IMR-90 (cell line): ENCODE results near the gene TMEM131. TPM values are rescaled to one million over a fixed set of nuclear protein-coding genes. Genes with fewer than 3 reads are reported as not detected.

ENCODE experiments used
- ATAC-seq: fragments of 200-7000 bp; cut with Tn5 transposase; 2 replicates; pipeline ENCODE4 v1.9.1; 2020; ENCODE audit warnings: low read depth, mild to moderate bottlenecking, moderate library complexity
- BruUV-seq: library from RNA; stranded (reverse); fragments of 400-500 nt; replicated peaks from 2 replicates; lab custom pipeline; 2021; lab: Mats Ljungman, UMichigan
- CTCF ChIA-PET: fragments of 300-600 bp; formaldehyde crosslinking; extraction: SDS; loops from one replicate; lab custom pipeline; 2021; ENCODE audit warnings: antibody characterized with exemption; lab: Yijun Ruan, JAX
- POLR2A ChIA-PET: fragments of 300-600 bp; sonication (Branson Sonifier 250); formaldehyde crosslinking; loops from one replicate; lab custom pipeline; 2022; ENCODE audit warnings: antibody characterized with exemption; ENCODE audit not compliant: unreplicated experiment; lab: Charles Lee
- DNase-seq: peaks from one replicate; pipeline ENCODE4 v3.0.0; 2013
- H2AFZ ChIP-seq: replicated peaks from 2 replicates; pipeline ENCODE3; 2013; ENCODE audit warnings: low read length, mild to moderate bottlenecking; ENCODE audit not compliant: poor library complexity
- H2AK5ac ChIP-seq: 2 replicates; pipeline ENCODE4 v1.6.1; 2013; ENCODE audit warnings: low read depth, low read length, inconsistent platforms
- H2AK9ac ChIP-seq: replicated peaks from 2 replicates; pipeline ENCODE3; 2013; ENCODE audit warnings: mild to moderate bottlenecking, low read depth, low read length, moderate library complexity; ENCODE audit not compliant: poor library complexity
- H2BK120ac ChIP-seq: 2 replicates; pipeline ENCODE4 v1.6.1; 2013; ENCODE audit warnings: low read depth, low read length, inconsistent platforms
- H2BK15ac ChIP-seq: 3 replicates; pipeline ENCODE4 v1.6.1; 2013; ENCODE audit warnings: low read depth, low read length, inconsistent platforms
- H2BK20ac ChIP-seq: 2 replicates; pipeline ENCODE4 v1.6.1; 2013; ENCODE audit warnings: low read depth, mild to moderate bottlenecking, inconsistent platforms, low read length, moderate library complexity
- H2BK5ac ChIP-seq: 2 replicates; pipeline ENCODE4 v1.6.1; 2013; ENCODE audit warnings: mild to moderate bottlenecking, low read depth, low read length, inconsistent platforms; ENCODE audit not compliant: poor library complexity, severe bottlenecking
- H3K14ac ChIP-seq: replicated peaks from 2 replicates; pipeline ENCODE4 v1.6.1; 2013; ENCODE audit warnings: low read depth, low read length, inconsistent platforms
- H3K18ac ChIP-seq: 2 replicates; pipeline ENCODE4 v1.6.1; 2013; ENCODE audit warnings: low read depth, low read length, control low read depth
- H3K23ac ChIP-seq: 2 replicates; pipeline ENCODE4 v1.6.1; 2013; ENCODE audit warnings: low read depth, low read length, inconsistent platforms
- H3K27ac ChIP-seq: 2 replicates; pipeline ENCODE4 v1.5.1; 2013; ENCODE audit warnings: mild to moderate bottlenecking, control low read depth, low read length; ENCODE audit not compliant: insufficient read depth
- H3K27me3 ChIP-seq: 2 replicates; pipeline ENCODE4 v1.6.1; 2013; ENCODE audit warnings: low read length; ENCODE audit not compliant: control insufficient read depth, insufficient read depth
- H3K36me3 ChIP-seq: 2 replicates; pipeline ENCODE4 v1.6.1; 2013; ENCODE audit warnings: low read length, mixed read lengths; ENCODE audit not compliant: control insufficient read depth, insufficient read depth
- H3K4ac ChIP-seq: 2 replicates; pipeline ENCODE4 v1.6.1; 2013; ENCODE audit warnings: low read depth, low read length, inconsistent platforms
- H3K4me1 ChIP-seq: 2 replicates; pipeline ENCODE4 v1.6.1; 2013; ENCODE audit warnings: low read length, mixed read lengths; ENCODE audit not compliant: control insufficient read depth, insufficient read depth
- H3K4me2 ChIP-seq: 2 replicates; pipeline ENCODE4 v1.6.1; 2013; ENCODE audit warnings: low read depth, mild to moderate bottlenecking, control low read depth, low read length, moderate library complexity
- H3K4me3 ChIP-seq: 2 replicates; pipeline ENCODE4 v1.5.1; 2013; ENCODE audit warnings: low read depth, mild to moderate bottlenecking, control low read depth, low read length, moderate library complexity; ENCODE audit not compliant: insufficient read depth
- H3K56ac ChIP-seq: 2 replicates; pipeline ENCODE4 v1.6.1; 2013; ENCODE audit warnings: low read length, inconsistent platforms; ENCODE audit not compliant: insufficient read depth; ENCODE audit errors: extremely low read depth
- H3K79me1 ChIP-seq, 2 experiments: 2 replicates each; pipeline ENCODE4 v1.6.1; 2013; ENCODE audit warnings: low read length in 2 of 2, inconsistent platforms in 1 of 2, low read depth in 1 of 2
- H3K9ac ChIP-seq: 2 replicates; pipeline ENCODE4 v1.6.1; 2013; ENCODE audit warnings: low read depth, low read length, control low read depth
- H3K9me1 ChIP-seq: 2 replicates; pipeline ENCODE4 v1.6.1; 2013; ENCODE audit warnings: low read length, inconsistent platforms; ENCODE audit not compliant: insufficient read depth
- H3K9me3 ChIP-seq: 2 replicates; pipeline ENCODE4 v1.6.1; 2013; ENCODE audit warnings: low read length; ENCODE audit not compliant: control insufficient read depth, insufficient read depth
- H4K20me1 ChIP-seq: 2 replicates; pipeline ENCODE4 v1.6.1; 2013; ENCODE audit warnings: low read length, inconsistent platforms; ENCODE audit not compliant: insufficient read depth
- H4K5ac ChIP-seq: 2 replicates; pipeline ENCODE4 v1.6.1; 2013; ENCODE audit warnings: mild to moderate bottlenecking, low read depth, low read length, control low read depth
- H4K8ac ChIP-seq, 2 experiments: 2 replicates each; pipeline ENCODE4 v1.6.1; 2013; ENCODE audit warnings: low read depth in 2 of 2, low read length in 2 of 2, control low read depth in 1 of 2, inconsistent platforms in 1 of 2
- H4K91ac ChIP-seq: 2 replicates; pipeline ENCODE4 v1.6.1; 2013; ENCODE audit warnings: low read depth, low read length, inconsistent platforms; ENCODE audit not compliant: insufficient read depth
- CEBPB ChIP-seq: IDR thresholded peaks from 2 replicates; pipeline ENCODE4 v1.6.1; 2012; ENCODE audit warnings: low read depth, low read length, improper control_type of control experiment
- CHD1 ChIP-seq: IDR thresholded peaks from 2 replicates; pipeline ENCODE4 v1.6.1; 2012; ENCODE audit warnings: low read depth, low read length, improper control_type of control experiment
- CTCF ChIP-seq: conservative IDR thresholded peaks from 2 replicates; pipeline ENCODE4 v1.5.1; 2012; ENCODE audit warnings: mild to moderate bottlenecking, low read depth, low read length, improper control_type of control experiment
- FOS ChIP-seq: fragments of 150-350 bp; IDR thresholded peaks from 2 replicates; pipeline ENCODE4 v1.6.1; 2016; ENCODE audit warnings: low read depth, low read length
- MAFK ChIP-seq: IDR thresholded peaks from 2 replicates; pipeline ENCODE4 v1.6.1; 2012; ENCODE audit warnings: low read depth, low read length, improper control_type of control experiment
- MAZ ChIP-seq: IDR thresholded peaks from 2 replicates; pipeline ENCODE4 v1.6.1; 2012; ENCODE audit warnings: low read depth, mild to moderate bottlenecking, low read length, improper control_type of control experiment, moderate library complexity, borderline replicate concordance
- MXI1 ChIP-seq: IDR thresholded peaks from 2 replicates; pipeline ENCODE4 v1.6.1; 2012; ENCODE audit warnings: low read depth, mild to moderate bottlenecking, low read length, moderate library complexity, borderline replicate concordance
- RAD21 ChIP-seq: IDR thresholded peaks from 2 replicates; pipeline ENCODE4 v1.6.1; 2012; ENCODE audit warnings: low read length, improper control_type of control experiment
- RCOR1 ChIP-seq: IDR thresholded peaks from 2 replicates; pipeline ENCODE4 v1.6.1; 2012; ENCODE audit warnings: mild to moderate bottlenecking, low read length, improper control_type of control experiment; ENCODE audit not compliant: insufficient replicate concordance
- RFX5 ChIP-seq: IDR thresholded peaks from 2 replicates; pipeline ENCODE4 v1.8.0; 2012; ENCODE audit warnings: low read depth, mild to moderate bottlenecking, low read length, moderate library complexity
- SMC3 ChIP-seq: fragments of 150-350 bp; IDR thresholded peaks from 2 replicates; pipeline ENCODE4 v1.6.1; 2016; ENCODE audit warnings: low read depth, mild to moderate bottlenecking, antibody characterized with exemption, low read length, moderate library complexity
- WGBS, 2 experiments: methylation state at CpG; one replicate each; pipeline versions ENCODE4 v1.1.5 to v1.1.7; 2013; ENCODE audit warnings: missing lambda C conversion rate in 2 of 2; ENCODE audit not compliant: insufficient read length in 1 of 2; ENCODE audit errors: extremely low coverage in 2 of 2; 5-methylcytosine and 5-hydroxymethylcytosine counted together
- dilution Hi-C: fragments of 300-500 bp; cut with HindIII; formaldehyde crosslinking; loops from one replicate; pipeline ENCODE4 v1.14.3; 2018; ENCODE audit warnings: low sequenced_read_pairs; ENCODE audit not compliant: unreplicated experiment
- in situ Hi-C: fragments of 300-500 bp; cut with MboI; formaldehyde crosslinking; loops from 3 replicates; pipeline ENCODE4 v1.14.3; 2019; ENCODE audit warnings: low sequenced_read_pairs, inconsistent platforms, mixed read lengths
- intact Hi-C: fragments of 100-400 bp; cut with micrococcal nuclease; formaldehyde crosslinking; loops from 2 replicates; pipeline ENCODE4 v1.10.0; 2022
- polyA plus RNA-seq, 3 experiments: library from polyadenylated mRNA; depleted of rRNA; stranded (reverse); fragments of >200 nt; gene quantifications; 2 replicates each; pipeline ENCODE4 v1.2.3, GENCODE V29; 2012; ENCODE audit warnings: low replicate concordance in 1 of 3
- total RNA-seq: library from RNA; depleted of rRNA; stranded (reverse); fragments of >200 nt; gene quantifications from 2 replicates; pipeline ENCODE4 v1.2.3, GENCODE V29; 2012
- TF ChIP-seq, protein P1 (sequence below): fragments of 150-350 bp; IDR thresholded peaks from 2 replicates; pipeline ENCODE4 v1.6.1; 2017; ENCODE audit warnings: mild to moderate bottlenecking, antibody characterized with exemption, low read length, low read depth

TMEM131 gene
- total and polyA plus RNA-seq, 2 of the 4 experiments (the other 2 are of a cell fraction): 13.3 to 14.0 TPM

DNA sequence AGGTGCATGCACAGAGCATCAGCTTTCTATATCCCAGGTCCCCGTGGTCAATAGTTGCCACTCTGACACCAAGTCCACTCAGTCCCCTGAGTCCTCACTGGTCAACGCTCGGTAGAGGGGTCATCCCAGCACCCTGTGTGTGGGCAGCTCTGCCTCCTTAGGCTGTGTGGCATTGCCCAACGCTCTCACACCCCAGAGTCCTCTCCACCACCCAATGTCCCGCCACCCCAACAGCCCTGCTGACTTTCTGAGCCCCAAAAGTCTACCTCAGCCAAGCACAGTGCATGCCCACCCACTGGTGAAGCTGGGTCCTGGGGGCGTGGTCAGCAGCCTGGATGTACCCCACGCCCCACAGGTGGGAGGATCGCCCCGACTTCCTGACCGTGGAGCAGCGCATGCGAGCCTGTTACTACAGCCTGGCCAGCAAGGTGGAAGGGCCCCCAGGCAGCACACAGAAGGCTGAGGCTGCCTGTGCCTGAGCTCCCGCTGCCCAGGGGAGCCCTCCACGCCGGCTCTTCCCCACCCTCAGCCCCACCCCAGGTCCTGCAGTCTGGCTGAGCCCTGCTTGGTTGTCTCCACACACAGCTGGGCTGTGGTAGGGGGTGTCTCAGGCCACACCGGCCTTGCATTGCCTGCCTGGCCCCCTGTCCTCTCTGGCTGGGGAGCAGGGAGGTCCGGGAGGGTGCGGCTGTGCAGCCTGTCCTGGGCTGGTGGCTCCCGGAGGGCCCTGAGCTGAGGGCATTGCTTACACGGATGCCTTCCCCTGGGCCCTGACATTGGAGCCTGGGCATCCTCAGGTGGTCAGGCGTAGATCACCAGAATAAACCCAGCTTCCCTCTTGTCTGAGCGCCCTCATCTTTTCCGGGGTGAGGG lies 256.5 kb downstream of the TMEM131 start (continued):
- TF ChIP-seq RCOR1: no peak

DNA sequence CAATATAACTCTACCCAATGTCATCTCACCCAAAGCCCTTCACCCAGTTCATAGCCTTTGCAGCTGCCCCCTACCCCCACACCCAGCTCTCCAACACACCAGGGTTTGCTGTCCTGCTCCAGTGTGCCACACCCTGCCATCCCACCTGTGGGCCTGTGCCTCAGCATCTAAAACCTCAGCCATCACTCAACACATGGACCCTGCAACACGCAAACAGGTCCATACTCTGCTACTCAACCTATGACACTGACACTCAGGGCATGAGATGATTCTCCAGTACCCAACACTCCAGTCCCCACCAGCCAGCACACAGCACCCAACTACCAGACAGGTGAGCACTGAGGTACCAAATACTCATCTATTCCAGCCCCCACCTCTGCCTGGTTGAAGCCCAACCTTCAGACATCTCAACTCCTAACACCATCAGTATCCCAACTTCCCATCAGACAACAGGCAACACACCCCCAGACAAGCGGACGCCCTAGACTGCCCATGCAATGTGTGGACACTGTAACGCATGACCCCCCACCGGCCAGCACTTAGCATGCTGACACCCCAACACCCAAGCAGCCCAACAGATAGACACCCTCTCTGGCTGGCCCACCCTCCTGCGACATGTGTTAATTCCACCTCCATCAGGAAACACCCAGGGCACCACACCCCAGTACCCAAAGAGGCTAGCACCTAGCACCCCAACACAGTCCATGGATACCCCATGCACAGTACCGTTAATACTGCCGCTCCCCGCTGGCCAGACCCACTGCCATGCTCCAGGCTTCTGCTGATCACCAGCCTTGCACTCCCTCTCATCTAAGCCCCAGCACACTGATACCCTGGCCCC lies 257.3 kb downstream of the TMEM131 start:
- H2BK120ac ChIP-seq: no peak overlapping the region
- no peak overlapping the region for H3K4ac ChIP-seq
- no peaks in the 10 kb centered on the region for H4K20me1 ChIP-seq
- no peaks in the 10 kb centered on the region for H3K79me1 ChIP-seq
- no peak overlapping the region for H2AK9ac ChIP-seq
- H3K56ac ChIP-seq: no peak overlapping the region
- no peak overlapping the region for H2BK5ac ChIP-seq
- no peaks in the 10 kb centered on the region for H3K36me3 ChIP-seq
- POLR2A ChIA-PET: no interaction called here
- CTCF ChIA-PET: no interaction called here
- no peak overlapping the region for H3K27ac ChIP-seq
- H2BK15ac ChIP-seq: no peak overlapping the region
- H4K5ac ChIP-seq: no peak overlapping the region
- no peak overlapping the region for H4K8ac ChIP-seq
- no peak overlapping the region for H2AFZ ChIP-seq
- H3K9me1 ChIP-seq: no peaks in the 10 kb centered on the region
- H3K4me1 ChIP-seq: no peaks in the 10 kb centered on the region
- no peaks in the 10 kb centered on the region for H3K9me3 ChIP-seq
- in situ Hi-C loops (no loop called here), intact Hi-C loops (no loop called here), dilution Hi-C loops (no loop called here)
- ATAC-seq (no peak), DNase-seq (no peak)
- no peak overlapping the region for H3K4me3 ChIP-seq
- H3K27me3 ChIP-seq: no peaks in the 10 kb centered on the region; the same call in 1 of the 2 replicates
- no peak overlapping the region for H2BK20ac ChIP-seq
- no peak overlapping the region for H2AK5ac ChIP-seq
- BruUV-seq: no TSS peak
- no peak overlapping the region for H3K4me2 ChIP-seq
- H4K91ac ChIP-seq: no peak overlapping the region
- no peak overlapping the region for H3K9ac ChIP-seq
- 93% methylated on average over 3 of the region's 9 CpGs; no CpG with 5 or more reads in 1 of the 2 experiments for WGBS, 2 experiments
- H3K18ac ChIP-seq: no peak overlapping the region
- H3K14ac ChIP-seq: no peak overlapping the region
- no peak overlapping the region for H3K23ac ChIP-seq
- TF ChIP-seq RAD21: no peak
- no peak for TF ChIP-seq MAZ
- TF ChIP-seq MAFK: no peak
- no peak for TF ChIP-seq SMC3
- no peak for TF ChIP-seq MXI1
- no peak for TF ChIP-seq FOS
- TF ChIP-seq RFX5: no peak
- TF ChIP-seq, protein P1, sequence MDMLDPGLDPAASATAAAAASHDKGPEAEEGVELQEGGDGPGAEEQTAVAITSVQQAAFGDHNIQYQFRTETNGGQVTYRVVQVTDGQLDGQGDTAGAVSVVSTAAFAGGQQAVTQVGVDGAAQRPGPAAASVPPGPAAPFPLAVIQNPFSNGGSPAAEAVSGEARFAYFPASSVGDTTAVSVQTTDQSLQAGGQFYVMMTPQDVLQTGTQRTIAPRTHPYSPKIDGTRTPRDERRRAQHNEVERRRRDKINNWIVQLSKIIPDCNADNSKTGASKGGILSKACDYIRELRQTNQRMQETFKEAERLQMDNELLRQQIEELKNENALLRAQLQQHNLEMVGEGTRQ: no peak
- TF ChIP-seq CTCF: no peak
- no peak for TF ChIP-seq CEBPB
- no peak for TF ChIP-seq RCOR1
- no peak for TF ChIP-seq CHD1
